Measurements from ENCODE around the gene ADGRB2.

ADGRB2 gene

DNA sequence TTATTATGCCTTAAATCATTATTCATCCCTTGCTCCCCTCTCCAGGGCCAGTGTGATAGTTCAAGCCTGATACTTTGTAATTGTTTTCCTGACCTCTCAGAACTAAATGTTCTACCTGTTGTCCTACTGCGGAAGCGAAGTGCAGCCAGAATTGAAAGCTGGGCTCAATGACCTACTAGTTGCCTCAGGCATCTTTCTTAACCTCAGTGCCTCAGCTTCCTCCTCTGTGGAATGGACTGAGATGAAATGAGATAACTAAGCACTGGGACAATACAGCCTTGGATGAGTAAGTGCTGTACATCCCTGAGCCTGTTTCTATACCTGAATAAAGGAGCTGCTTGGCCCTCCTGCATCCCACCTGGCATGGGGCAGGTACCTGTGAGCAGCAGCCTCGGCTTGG is 86.7 kb downstream of the ADGRB2 start:
- no peaks in the 10 kb centered on the region for H3K36me3 ChIP-seq
- no peaks in the 10 kb centered on the region; the same call in 1 of the 2 replicates for H3K4me1 ChIP-seq
- no peak overlapping the region for H3K4me3 ChIP-seq (ENCODE audit: low read depth, low read length)
- H3K9me3 ChIP-seq: no peaks in the 10 kb centered on the region
- no peaks in the 10 kb centered on the region for H3K27me3 ChIP-seq
- TF ChIP-seq, protein P1, sequence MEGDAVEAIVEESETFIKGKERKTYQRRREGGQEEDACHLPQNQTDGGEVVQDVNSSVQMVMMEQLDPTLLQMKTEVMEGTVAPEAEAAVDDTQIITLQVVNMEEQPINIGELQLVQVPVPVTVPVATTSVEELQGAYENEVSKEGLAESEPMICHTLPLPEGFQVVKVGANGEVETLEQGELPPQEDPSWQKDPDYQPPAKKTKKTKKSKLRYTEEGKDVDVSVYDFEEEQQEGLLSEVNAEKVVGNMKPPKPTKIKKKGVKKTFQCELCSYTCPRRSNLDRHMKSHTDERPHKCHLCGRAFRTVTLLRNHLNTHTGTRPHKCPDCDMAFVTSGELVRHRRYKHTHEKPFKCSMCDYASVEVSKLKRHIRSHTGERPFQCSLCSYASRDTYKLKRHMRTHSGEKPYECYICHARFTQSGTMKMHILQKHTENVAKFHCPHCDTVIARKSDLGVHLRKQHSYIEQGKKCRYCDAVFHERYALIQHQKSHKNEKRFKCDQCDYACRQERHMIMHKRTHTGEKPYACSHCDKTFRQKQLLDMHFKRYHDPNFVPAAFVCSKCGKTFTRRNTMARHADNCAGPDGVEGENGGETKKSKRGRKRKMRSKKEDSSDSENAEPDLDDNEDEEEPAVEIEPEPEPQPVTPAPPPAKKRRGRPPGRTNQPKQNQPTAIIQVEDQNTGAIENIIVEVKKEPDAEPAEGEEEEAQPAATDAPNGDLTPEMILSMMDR (IDR thresholded peaks at IDR 0.05; ENCODE audit: low read depth, low read length): no peak
- DNase-seq: no peak
